ENCODE measurements around the gene EIF3I.

Gene EIF3I

GRCh38 chr1:32204943-32205361, 17.3 kb upstream of the EIF3I start:
- H3K4me3 ChIP-seq (ENCODE audit: low read depth, low read length), result peak overlapping the region; percentile 87
- TF ChIP-seq CTCF (IDR thresholded peaks at IDR 0.05; ENCODE audit: insufficient read depth, low read depth, low read length, missing control alignments), result no peak
- DNase-seq (ENCODE audit: low read depth), result no peak

DNA sequence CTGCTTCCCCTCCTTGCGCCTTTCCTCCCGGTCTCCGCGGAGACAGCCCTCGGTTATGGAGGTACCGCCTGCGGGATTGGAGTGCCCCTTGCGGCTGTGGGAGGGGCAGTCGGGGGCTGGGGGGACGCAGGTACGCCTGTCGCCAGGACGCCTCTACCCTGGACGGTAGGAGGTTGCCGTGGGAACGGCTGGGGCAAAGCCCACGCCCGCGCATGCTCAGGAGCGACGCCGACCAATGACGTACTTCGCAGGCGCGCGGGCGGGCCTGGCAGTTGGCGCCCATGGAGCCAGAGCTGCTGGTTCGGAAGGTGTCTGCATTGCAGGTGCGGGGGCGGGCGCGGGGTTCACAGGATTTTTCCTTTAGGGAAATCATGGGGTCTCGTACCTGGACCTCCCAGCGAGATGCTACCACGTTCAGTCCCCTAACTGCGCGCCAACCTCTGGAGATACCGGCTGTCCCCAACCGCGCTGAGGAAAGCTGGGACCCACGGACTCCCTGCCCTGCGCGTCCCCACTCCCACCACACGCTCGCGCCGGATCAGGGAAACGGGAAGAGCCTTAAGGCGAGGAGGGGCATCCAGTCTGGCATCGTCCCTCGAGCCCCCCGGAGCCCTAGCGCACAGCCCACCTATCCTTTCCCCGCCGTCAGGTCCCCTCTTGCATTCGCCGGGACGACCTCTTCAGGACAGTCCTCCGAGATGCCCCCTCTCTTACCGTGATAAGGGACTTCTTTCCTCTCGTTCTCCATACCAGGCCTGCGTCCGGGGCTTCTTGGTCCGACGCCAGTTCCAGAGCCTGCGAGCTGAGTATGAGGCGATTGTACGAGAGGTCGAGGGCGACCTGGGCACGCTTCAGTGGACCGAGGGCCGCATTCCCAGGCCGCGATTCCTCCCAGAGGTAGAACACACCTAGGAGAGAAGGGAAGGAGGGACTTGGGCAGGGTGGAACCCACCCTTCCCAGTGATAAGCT, 16.5 kb upstream of the EIF3I start, which contains the start of gene IQCC:
TSS of gene IQCC (plus strand) at position 271 of the 970 bp plus-strand sequence. CDS start at position 282, 11 bp downstream.
- TF ChIP-seq CTCF (IDR thresholded peaks at IDR 0.05; ENCODE audit: insufficient read depth, low read depth, low read length, missing control alignments), result no peak
- peak within 1 kb of the TSS; percentile 87 for H3K4me3 ChIP-seq (ENCODE audit: low read depth, low read length)
- peak; percentile 90 for DNase-seq (ENCODE audit: low read depth)

DNA sequence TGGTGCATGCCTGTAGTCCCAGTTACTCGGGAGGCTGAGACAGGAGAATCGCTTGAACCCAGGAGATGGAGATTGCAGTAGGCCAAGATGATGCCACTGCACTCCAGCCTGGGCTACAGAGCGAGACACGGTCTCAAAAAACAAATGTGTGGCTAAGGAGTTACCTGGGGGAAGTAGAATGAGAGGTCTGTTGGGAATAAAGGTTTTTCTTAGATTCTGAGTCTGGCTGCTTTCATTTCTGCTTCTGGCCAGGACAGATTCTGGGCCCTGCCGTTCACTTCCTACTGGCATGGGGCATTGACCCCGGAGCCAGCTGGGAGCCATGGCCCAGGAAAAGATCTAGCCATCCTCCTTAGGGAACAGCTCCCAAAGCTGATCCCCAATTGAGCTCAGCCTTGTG, 13.7 kb upstream of the EIF3I start:
- TF ChIP-seq CTCF (IDR thresholded peaks at IDR 0.05; ENCODE audit: insufficient read depth, low read depth, low read length, missing control alignments), result no peak
- H3K4me3 ChIP-seq (ENCODE audit: low read depth, low read length), result no peak overlapping the region
- no peak for DNase-seq (ENCODE audit: low read depth)

GRCh38 chr1:32208891-32209328, 13.3 kb upstream of the EIF3I start, which contains the start of gene DCDC2B:
TSS of gene DCDC2B (plus strand) at chr1:32209089. CDS start at chr1:32209094, 5 bp downstream.
- H3K4me3 ChIP-seq (ENCODE audit: low read depth, low read length), result no peak within 1 kb of the TSS
- TF ChIP-seq CTCF (IDR thresholded peaks at IDR 0.05; ENCODE audit: insufficient read depth, low read depth, low read length, missing control alignments), result no peak
- DNase-seq (ENCODE audit: low read depth), result no peak

DNA sequence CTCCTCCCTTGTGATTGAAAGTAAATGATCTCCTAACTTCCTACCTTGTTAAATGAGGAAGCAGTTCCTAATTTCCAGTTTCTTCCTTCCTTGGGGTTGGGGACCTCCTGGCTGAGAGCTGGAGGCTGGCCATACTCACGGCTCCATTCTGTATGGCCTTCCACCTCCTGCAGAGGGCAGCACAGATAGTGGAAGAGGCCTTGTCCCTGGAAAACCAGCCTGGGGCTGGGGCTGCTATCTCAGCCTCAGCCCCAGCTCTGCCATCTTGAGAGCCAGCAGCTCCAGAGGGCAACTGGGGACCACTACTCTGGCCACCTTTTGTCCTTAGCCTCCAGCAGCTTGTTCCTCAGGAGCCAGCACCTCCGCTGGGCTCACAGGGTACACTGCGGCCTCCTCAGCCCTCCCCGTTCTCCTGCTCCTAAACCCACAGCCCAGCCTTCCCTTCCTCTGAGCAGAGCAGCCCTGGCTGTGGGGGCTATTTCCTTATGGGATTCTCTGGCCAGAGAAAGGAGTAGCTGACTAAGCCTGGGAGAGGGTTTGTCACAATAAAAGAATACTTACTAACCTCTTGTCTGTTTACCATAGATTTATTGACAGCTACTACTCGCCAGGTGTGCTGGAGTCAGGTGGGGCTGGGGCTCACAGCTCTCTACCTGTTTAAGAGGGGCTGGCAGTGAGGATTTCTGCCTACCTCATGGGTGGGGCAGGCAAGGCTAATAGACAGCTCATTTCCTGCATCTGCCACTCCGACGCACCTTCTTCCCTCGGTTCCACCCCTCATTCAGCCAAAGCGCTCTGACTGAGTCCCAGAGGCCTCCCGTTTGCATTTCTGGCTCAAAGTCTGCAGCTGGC, 6.4 kb upstream of the EIF3I start:
- H3K4me3 ChIP-seq (ENCODE audit: low read depth, low read length), result no peak overlapping the region
- peak; percentile 69 for DNase-seq (ENCODE audit: low read depth)
- peak; percentile 79 for TF ChIP-seq CTCF (IDR thresholded peaks at IDR 0.05; ENCODE audit: insufficient read depth, low read depth, low read length, missing control alignments)

GRCh38 chr1:32216566-32216965, 5.6 kb upstream of the EIF3I start:
- TF ChIP-seq CTCF (IDR thresholded peaks at IDR 0.05; ENCODE audit: insufficient read depth, low read depth, low read length, missing control alignments), result no peak
- no peak overlapping the region for H3K4me3 ChIP-seq (ENCODE audit: low read depth, low read length)
- DNase-seq (ENCODE audit: low read depth), result no peak

Measured in GM12865 (cell line).